Dermis microvascular lymphatic vessel endothelial cell (primary cell): Measurements from ENCODE around the gene NEDD4L. TPM values are rescaled to one million over a fixed set of nuclear protein-coding genes. Genes with fewer than 3 reads are reported as not detected.

Source experiments
- DNase-seq, 2 donors: peaks; one replicate each; pipeline versions ENCODE4 v3.0.0 to v3.0.0-alpha.2; 2010; ENCODE audit warnings: low read depth in 2 of 2
- total RNA-seq: library from RNA; depleted of rRNA; stranded (reverse); fragments of >200 nt; gene quantifications from 2 replicates; pipeline ENCODE4 v1.2.1, GENCODE V29; 2014

Gene NEDD4L
- total RNA-seq, 1 donor from 2014 or later = 9.2 TPM

DNA sequence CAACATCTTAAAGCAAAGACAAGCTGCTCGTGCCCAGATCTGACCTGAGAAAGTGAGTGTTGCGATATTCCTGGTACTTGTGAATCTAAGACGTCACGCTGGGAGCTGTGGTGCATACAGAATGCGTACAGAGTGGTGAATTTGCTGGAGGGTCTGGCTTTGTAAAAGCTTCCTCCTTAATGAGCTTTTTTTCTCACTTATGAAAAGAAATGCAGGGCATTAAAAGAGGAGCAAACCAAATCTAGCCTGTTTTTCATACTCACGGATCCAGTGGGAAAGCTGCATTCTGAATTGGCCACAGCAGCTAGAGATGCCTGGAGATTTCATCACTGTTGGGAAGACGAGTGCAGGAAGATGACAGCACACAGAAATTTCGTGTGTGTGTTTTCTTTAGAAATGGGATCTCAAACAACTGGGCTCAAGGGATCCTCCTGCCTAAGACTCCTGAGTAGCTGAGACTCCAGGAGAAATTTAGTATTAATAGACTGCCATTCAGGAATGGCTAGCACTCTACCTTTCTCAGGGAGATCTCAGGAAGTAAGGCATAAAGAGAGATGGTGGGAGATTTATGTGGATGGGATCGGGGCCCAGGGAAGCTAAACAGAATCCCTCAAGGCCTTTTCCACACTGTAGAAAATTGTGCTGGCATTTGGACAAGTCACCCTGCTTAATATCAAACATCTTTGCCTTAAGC is 403.5 kb downstream of the NEDD4L start:
- no peak for DNase-seq

DNA sequence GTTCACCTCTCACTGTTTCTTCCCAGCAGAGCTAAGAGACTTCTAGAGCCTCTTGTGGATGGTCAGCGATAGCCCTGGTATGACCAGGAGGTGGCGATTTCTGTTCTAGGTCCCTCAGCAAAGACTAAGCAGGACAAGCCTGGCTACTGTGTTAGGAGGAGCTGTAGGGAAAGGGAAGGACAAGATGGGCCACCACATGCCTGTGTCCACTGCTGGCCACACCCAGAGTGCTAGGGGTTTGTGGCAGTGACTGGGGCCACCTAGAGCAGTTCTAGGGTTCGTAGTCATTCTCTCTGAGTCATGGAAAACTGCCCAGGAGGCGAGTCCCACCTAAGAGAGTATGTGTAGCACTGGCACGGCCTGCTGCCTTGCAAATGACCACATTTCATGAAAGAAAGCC is 405.4 kb downstream of the NEDD4L start:
- DNase-seq = no peak

Other genes with a start within 250 kb of the NEDD4L start
- 18.2 and 34.0 TPM in 2 replicates for gene ATP8B1, start 240.9 kb upstream of the NEDD4L start, total RNA-seq